Gastrocnemius medialis (tissue), 4 donors: ENCODE data around the gene PCID2. TPM values are rescaled to one million over a fixed set of nuclear protein-coding genes. Genes with fewer than 3 reads are reported as not detected.

Source experiments
- ATAC-seq, 2 donors: fragments of 150-250 bp; one replicate each; pipeline ENCODE4 v1.9.1; 2016
- DNase-seq, 2 donors: peaks; one replicate each; pipeline ENCODE4 v3.0.0-alpha.2; 2019
- H3K27ac ChIP-seq, 4 donors: fragments of 200-600 bp; sonication (generic); 1 replicate in 1 of 4; 2 replicates in 3 of 4; pipeline ENCODE4 v1.5.1; 2016 to 2018; ENCODE audit warnings: mild to moderate bottlenecking in 2 of 4, moderate library complexity in 1 of 4
- H3K27me3 ChIP-seq, 3 donors: fragments of 200-600 bp; sonication (generic) in 2 of 3; 1 replicate in 1 of 3; 2 replicates in 2 of 3; pipeline versions ENCODE4 v1.5.1 to v1.6.0; 2016 to 2019; ENCODE audit warnings: mild to moderate bottlenecking in 1 of 3, moderate library complexity in 1 of 3
- H3K36me3 ChIP-seq, 2 donors: fragments of 200-600 bp; sonication (generic) in 1 of 2; one replicate each; pipeline ENCODE4 v1.5.1; 2017 to 2018
- H3K4me1 ChIP-seq, 2 donors: fragments of 200-600 bp; sonication (generic) in 1 of 2; one replicate each; pipeline ENCODE4 v1.5.1; 2016 to 2017; ENCODE audit warnings: mild to moderate bottlenecking in 2 of 2
- H3K4me3 ChIP-seq, 4 donors: fragments of 200-600 bp; sonication (generic) in 3 of 4; 1 replicate in 1 of 4; 2 replicates in 3 of 4; pipeline ENCODE4 v1.5.1; 2016 to 2019; ENCODE audit warnings: mild to moderate bottlenecking in 2 of 4
- H3K9me3 ChIP-seq, 3 donors: fragments of 200-600 bp; sonication (generic) in 2 of 3; 1 replicate in 1 of 3; 2 replicates in 2 of 3; pipeline ENCODE4 v1.5.1; 2016 to 2019
- CTCF ChIP-seq, 5 experiments: fragments of 450-650 bp in 3 of 5; fragments of 200-600 bp in 2 of 5; sonication (generic) in 2 of 5; IDR thresholded peaks in 4 of 5; conservative IDR thresholded peaks in 1 of 5; 1 replicate in 4 of 5; 2 replicates in 1 of 5; pipeline ENCODE4 v1.5.1; 2016 to 2019; ENCODE audit warnings: antibody characterized with exemption in 5 of 5, mild to moderate bottlenecking in 3 of 5, moderate library complexity in 3 of 5
- POLR2A ChIP-seq, 2 donors: fragments of 450-650 bp; IDR thresholded peaks; one replicate each; pipeline ENCODE4 v1.6.1; 2017; ENCODE audit warnings: antibody characterized with exemption in 2 of 2, mild to moderate bottlenecking in 2 of 2, moderate library complexity in 2 of 2
- in situ Hi-C, 4 donors: fragments of 200-750 bp; cut with MboI; loops; one replicate each; pipeline versions ENCODE4 v1.15.0 to v1.8.0; 2017; ENCODE audit warnings: low sequenced_read_pairs in 4 of 4
- intact Hi-C: fragments of 100-400 bp; cut with DNase I; formaldehyde crosslinking; loops from one replicate; pipeline ENCODE4 v1.15.1; 2023; ENCODE audit warnings: low total_unique reads
- total RNA-seq, 4 donors: library from RNA; depleted of rRNA; stranded (reverse); fragments of >200 nt; gene quantifications; one replicate each; pipeline versions ENCODE4 v1.1.0 to v1.2.3, GENCODE V29; 2016

Gene PCID2
- total RNA-seq, 4 donors from 2014 or later = 26.4 to 45.6 (median 28.0) TPM

- in situ Hi-C loops (no loop called here), intact Hi-C loops (no loop called here)
- Histone ChIP-seq H3K27ac (no peak overlapping the region), H3K27me3 (no peaks in the 10 kb centered on the region), H3K4me1 (peaks cover 9 to 10% of the 10 kb centered on the region in 2 donors), H3K9me3 (no peaks in the 10 kb centered on the region), H3K4me3 (no peak overlapping the region), H3K36me3 (no peaks in the 10 kb centered on the region)
- no peak for TF ChIP-seq CTCF (IDR thresholded peaks at IDR 0.05 in 4 of 5, conservative IDR thresholded peaks at IDR 0.05 in 1 of 5)
- no peak for TF ChIP-seq POLR2A (IDR thresholded peaks at IDR 0.05)
- DNase-seq = no peak
- ATAC-seq = no peak
Measured at GRCh38 chr13:113148407-113148806, 60.1 kb downstream of the PCID2 start.

- no peak for TF ChIP-seq POLR2A (IDR thresholded peaks at IDR 0.05)
- TF ChIP-seq CTCF (IDR thresholded peaks at IDR 0.05 in 4 of 5, conservative IDR thresholded peaks at IDR 0.05 in 1 of 5) = no peak
- Histone ChIP-seq H3K36me3 (no peaks in the 10 kb centered on the region), H3K4me3 (no peak overlapping the region), H3K27me3 (no peaks in the 10 kb centered on the region), H3K9me3 (no peaks in the 10 kb centered on the region), H3K4me1 (peaks cover 0 to 2% of the 10 kb centered on the region in 2 donors), H3K27ac (no peak overlapping the region)
- in situ Hi-C loops = no loop called here
- no peak for ATAC-seq
- intact Hi-C loops = no loop called here
- no peak for DNase-seq
Measured at GRCh38 chr13:113147206-113147605, 61.3 kb downstream of the PCID2 start.

DNA sequence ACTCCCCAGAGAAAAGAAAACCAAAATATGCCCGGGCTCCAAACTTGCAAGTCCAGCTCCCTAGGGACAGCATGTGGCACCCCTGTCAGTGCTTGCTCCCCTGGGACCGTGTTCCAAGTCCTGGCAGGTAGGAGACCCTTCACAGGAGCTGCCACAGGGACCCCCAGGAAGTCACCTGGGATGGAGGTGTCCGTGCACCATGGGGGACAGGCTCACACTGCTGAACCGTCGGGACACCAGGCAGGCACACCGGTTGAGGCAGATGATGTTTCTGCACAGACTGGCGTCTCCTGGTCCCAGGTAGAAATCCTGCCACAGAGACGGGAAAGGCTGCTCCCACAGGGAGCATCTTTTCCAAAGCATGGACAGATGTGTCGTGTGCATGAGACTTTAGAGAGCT, 61.7 kb downstream of the PCID2 start:
- no peaks in the 10 kb centered on the region for H3K36me3 ChIP-seq
- no peak overlapping the region for H3K27ac ChIP-seq
- no peaks in the 10 kb centered on the region for H3K4me1 ChIP-seq
- no peak for ATAC-seq
- H3K27me3 ChIP-seq = no peaks in the 10 kb centered on the region
- DNase-seq = no peak
- intact Hi-C loops = no loop called here
- no peak for TF ChIP-seq POLR2A (IDR thresholded peaks at IDR 0.05)
- TF ChIP-seq CTCF (IDR thresholded peaks at IDR 0.05 in 4 of 5, conservative IDR thresholded peaks at IDR 0.05 in 1 of 5) = no peak
- H3K4me3 ChIP-seq = no peak overlapping the region
- in situ Hi-C loops = no loop called here
- H3K9me3 ChIP-seq = no peaks in the 10 kb centered on the region

- Histone ChIP-seq H3K27me3 (no peaks in the 10 kb centered on the region), H3K36me3 (no peaks in the 10 kb centered on the region), H3K9me3 (no peaks in the 10 kb centered on the region), H3K27ac (no peak overlapping the region), H3K4me1 (no peaks in the 10 kb centered on the region), H3K4me3 (no peak overlapping the region)
- intact Hi-C loops (no loop called here), in situ Hi-C loops (no loop called here)
- TF ChIP-seq POLR2A (IDR thresholded peaks at IDR 0.05) (no peak), CTCF (IDR thresholded peaks at IDR 0.05 in 4 of 5, conservative IDR thresholded peaks at IDR 0.05 in 1 of 5) (no peak)
- DNase-seq = no peak
- no peak for ATAC-seq
Measured at GRCh38 chr13:113145911-113146598, 62.4 kb downstream of the PCID2 start.

- TF ChIP-seq CTCF (IDR thresholded peaks at IDR 0.05 in 4 of 5, conservative IDR thresholded peaks at IDR 0.05 in 1 of 5) = no peak
- no peak for TF ChIP-seq POLR2A (IDR thresholded peaks at IDR 0.05)
- in situ Hi-C loops = no loop called here
- H3K27ac ChIP-seq = no peak overlapping the region
- no peaks in the 10 kb centered on the region for H3K27me3 ChIP-seq
- H3K9me3 ChIP-seq = no peaks in the 10 kb centered on the region
- H3K4me1 ChIP-seq = no peaks in the 10 kb centered on the region
- no peak overlapping the region for H3K4me3 ChIP-seq
- H3K36me3 ChIP-seq = no peaks in the 10 kb centered on the region
- intact Hi-C loops = no loop called here
- ATAC-seq (no peak), DNase-seq (no peak)
Measured at GRCh38 chr13:113145496-113145895, 63.0 kb downstream of the PCID2 start.
